Left ventricle myocardium inferior (tissue), 1 donor: ENCODE measurements around the gene XXYLT1. TPM values are rescaled to one million over a fixed set of nuclear protein-coding genes. Genes with fewer than 3 reads are reported as not detected.
A peak's percentile ranks its signal among the peaks of the same experiment; 100 is the strongest.

Experiments used
- DNase-seq: peaks from one replicate; pipeline ENCODE4 v3.0.0-alpha.2; 2020
- H3K27ac ChIP-seq: fragments of 200-600 bp; replicated peaks from 2 replicates; pipeline ENCODE4 v1.8.0; 2021
- H3K27me3 ChIP-seq: fragments of 200-600 bp; 2 replicates; pipeline ENCODE4 v1.8.0; 2021; ENCODE audit warnings: low read depth
- H3K36me3 ChIP-seq: fragments of 200-600 bp; 2 replicates; pipeline ENCODE4 v1.8.0; 2021
- H3K4me1 ChIP-seq: fragments of 200-600 bp; 2 replicates; pipeline ENCODE4 v1.8.0; 2021
- H3K4me3 ChIP-seq: fragments of 200-600 bp; 2 replicates; pipeline ENCODE4 v1.8.0; 2021; ENCODE audit warnings: mild to moderate bottlenecking, moderate library complexity
- H3K9me3 ChIP-seq: fragments of 200-600 bp; replicated peaks from 2 replicates; pipeline ENCODE4 v1.8.0; 2021
- CTCF ChIP-seq: fragments of 200-600 bp; IDR thresholded peaks from 2 replicates; pipeline ENCODE4 v1.8.0; 2021; ENCODE audit warnings: antibody characterized with exemption, mild to moderate bottlenecking, borderline replicate concordance
- intact Hi-C: fragments of 100-400 bp; cut with micrococcal nuclease; formaldehyde crosslinking; loops from one replicate; pipeline ENCODE4 v1.11.0; 2022
- total RNA-seq: library from RNA; stranded (reverse); fragmentation: NEBNext Ultra II Directional; extraction: Animal tissue kit (Norgen Biotek cat#: 25700); gene quantifications from one replicate; pipeline ENCODE4 v1.2.1, GENCODE V29; 2021
- donor health status: DM: no; HTN: yes; CAD: no; lungs with severe emphysema.

XXYLT1 gene
- total RNA-seq, 1 donor from 2014 or later, result 2.3 TPM

- Histone ChIP-seq H3K27ac (peak overlapping the region; percentile 54), H3K4me3 (no peak overlapping the region), H3K9me3 (no peaks in the 10 kb centered on the region), H3K36me3 (peaks cover 7% of the 10 kb centered on the region), H3K4me1 (peaks cover 25% of the 10 kb centered on the region), H3K27me3 (no peaks in the 10 kb centered on the region)
- intact Hi-C loops, result no loop called here
- TF ChIP-seq CTCF, result no peak
- DNase-seq, result no peak
Measured at GRCh38 chr3:195068084-195069080, 202.6 kb downstream of the XXYLT1 start.

- H3K9me3 ChIP-seq, result no peaks in the 10 kb centered on the region
- peaks cover 22% of the 10 kb centered on the region for H3K4me1 ChIP-seq
- peaks cover 7% of the 10 kb centered on the region for H3K36me3 ChIP-seq
- no peaks in the 10 kb centered on the region for H3K27me3 ChIP-seq
- intact Hi-C loops, result no loop called here
- H3K27ac ChIP-seq, result peak overlapping the region; percentile 54
- H3K4me3 ChIP-seq, result no peak overlapping the region
- TF ChIP-seq CTCF, result no peak
- DNase-seq, result no peak
Measured at GRCh38 chr3:195066441-195066841, 204.5 kb downstream of the XXYLT1 start.

DNA sequence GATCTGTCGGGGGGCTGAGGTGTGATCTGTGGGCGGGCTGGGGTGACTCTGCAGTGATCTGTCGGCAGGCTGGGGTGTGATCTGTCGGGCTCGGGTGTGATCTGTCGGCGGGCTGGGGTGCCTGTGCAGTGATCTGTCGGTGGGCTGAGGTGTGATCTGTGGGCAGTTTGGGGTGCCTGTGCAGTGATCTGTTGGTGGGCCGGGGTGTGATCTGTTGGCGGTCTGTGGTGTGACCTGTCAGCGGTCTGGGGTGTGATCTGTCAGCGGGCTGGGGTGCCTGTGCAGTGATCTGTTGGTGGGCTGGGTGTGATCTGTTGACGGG lies 205.1 kb downstream of the XXYLT1 start:
- intact Hi-C loops, result no loop called here
- no peaks in the 10 kb centered on the region for H3K27me3 ChIP-seq
- no peak overlapping the region for H3K27ac ChIP-seq
- H3K9me3 ChIP-seq, result no peaks in the 10 kb centered on the region
- DNase-seq, result no peak
- no peak overlapping the region for H3K4me3 ChIP-seq
- TF ChIP-seq CTCF, result no peak
- peaks cover 7% of the 10 kb centered on the region for H3K36me3 ChIP-seq
- H3K4me1 ChIP-seq, result peaks cover 26% of the 10 kb centered on the region

- Histone ChIP-seq H3K9me3 (no peaks in the 10 kb centered on the region), H3K27me3 (no peaks in the 10 kb centered on the region), H3K27ac (peak overlapping the region; percentile 79), H3K4me1 (peaks cover 31% of the 10 kb centered on the region), H3K4me3 (no peak overlapping the region), H3K36me3 (peaks cover 7% of the 10 kb centered on the region)
- DNase-seq, result peak; percentile 60
- TF ChIP-seq CTCF, result no peak
- intact Hi-C loops, result no loop called here
Measured at GRCh38 chr3:195065142-195065863, 205.7 kb downstream of the XXYLT1 start.

- H3K4me1 ChIP-seq, result peaks cover 40% of the 10 kb centered on the region
- H3K27ac ChIP-seq, result peak overlapping the region; percentile 79
- H3K36me3 ChIP-seq, result peaks cover 7% of the 10 kb centered on the region
- intact Hi-C loops, result no loop called here
- no peak overlapping the region for H3K4me3 ChIP-seq
- DNase-seq, result no peak
- TF ChIP-seq CTCF, result no peak
- H3K9me3 ChIP-seq, result no peaks in the 10 kb centered on the region
- no peaks in the 10 kb centered on the region for H3K27me3 ChIP-seq
Measured at GRCh38 chr3:195064300-195064931, 206.5 kb downstream of the XXYLT1 start.
